Nephron progenitor cell (in vitro differentiated cells): ENCODE results near the gene NEUROD1.

Experiments used
- DNase-seq: peaks from one replicate; pipeline ENCODE4 v3.0.0; 2021
- H3K27ac Mint-ChIP-seq: 2 replicates; pipeline ENCODE4 v1.8.0; 2021; ENCODE audit warnings: mild to moderate bottlenecking, moderate library complexity, mixed read lengths
- H3K27me3 Mint-ChIP-seq: 2 replicates; pipeline ENCODE4 v1.8.0; 2021; ENCODE audit warnings: mild to moderate bottlenecking, low read depth, mixed read lengths; ENCODE audit not compliant: poor library complexity
- H3K36me3 Mint-ChIP-seq: 2 replicates; pipeline ENCODE4 v1.8.0; 2021; ENCODE audit warnings: low read depth, mixed read lengths
- H3K4me1 Mint-ChIP-seq: 2 replicates; pipeline ENCODE4 v1.8.0; 2021; ENCODE audit warnings: mixed read lengths
- H3K4me3 Mint-ChIP-seq: 2 replicates; pipeline ENCODE4 v1.8.0; 2021; ENCODE audit warnings: mild to moderate bottlenecking, moderate library complexity, mixed read lengths
- H3K9me3 Mint-ChIP-seq: 2 replicates; pipeline ENCODE4 v1.8.0; 2021; ENCODE audit warnings: mild to moderate bottlenecking, moderate library complexity, mixed read lengths
- TF ChIP-seq, protein P1 (sequence below): fragments of 200-600 bp; sonication (generic); IDR thresholded peaks from 2 replicates; pipeline ENCODE4 v1.5.0; 2021; ENCODE audit warnings: antibody characterized with exemption

The NEUROD1 gene

DNA sequence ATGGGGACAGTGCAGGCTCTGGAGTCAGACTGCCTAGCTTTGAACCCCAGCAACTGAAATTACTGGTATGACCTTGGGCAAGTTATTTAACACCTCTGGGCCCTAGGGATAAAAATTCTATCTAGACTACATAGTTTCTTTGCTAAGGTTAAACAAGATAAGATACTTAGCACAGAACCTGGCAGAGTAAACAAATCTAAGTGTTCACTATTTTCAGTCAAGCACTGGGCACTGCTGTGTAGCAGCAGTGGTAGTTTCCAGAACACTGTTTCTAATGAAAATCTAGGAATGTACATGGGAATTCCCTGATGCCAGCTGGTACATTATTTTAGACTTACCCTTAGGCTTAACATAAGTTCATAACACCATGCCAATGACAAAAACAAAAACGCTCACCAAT lies 40.6 kb downstream of the NEUROD1 start:
- DNase-seq: no peak
- peaks cover 11% of the 10 kb centered on the region for H3K27me3 Mint-ChIP-seq
- H3K36me3 Mint-ChIP-seq: no peaks in the 10 kb centered on the region
- no peaks in the 10 kb centered on the region for H3K9me3 Mint-ChIP-seq
- no peaks in the 10 kb centered on the region for H3K4me1 Mint-ChIP-seq
- H3K27ac Mint-ChIP-seq: no peak overlapping the region
- TF ChIP-seq, protein P1, sequence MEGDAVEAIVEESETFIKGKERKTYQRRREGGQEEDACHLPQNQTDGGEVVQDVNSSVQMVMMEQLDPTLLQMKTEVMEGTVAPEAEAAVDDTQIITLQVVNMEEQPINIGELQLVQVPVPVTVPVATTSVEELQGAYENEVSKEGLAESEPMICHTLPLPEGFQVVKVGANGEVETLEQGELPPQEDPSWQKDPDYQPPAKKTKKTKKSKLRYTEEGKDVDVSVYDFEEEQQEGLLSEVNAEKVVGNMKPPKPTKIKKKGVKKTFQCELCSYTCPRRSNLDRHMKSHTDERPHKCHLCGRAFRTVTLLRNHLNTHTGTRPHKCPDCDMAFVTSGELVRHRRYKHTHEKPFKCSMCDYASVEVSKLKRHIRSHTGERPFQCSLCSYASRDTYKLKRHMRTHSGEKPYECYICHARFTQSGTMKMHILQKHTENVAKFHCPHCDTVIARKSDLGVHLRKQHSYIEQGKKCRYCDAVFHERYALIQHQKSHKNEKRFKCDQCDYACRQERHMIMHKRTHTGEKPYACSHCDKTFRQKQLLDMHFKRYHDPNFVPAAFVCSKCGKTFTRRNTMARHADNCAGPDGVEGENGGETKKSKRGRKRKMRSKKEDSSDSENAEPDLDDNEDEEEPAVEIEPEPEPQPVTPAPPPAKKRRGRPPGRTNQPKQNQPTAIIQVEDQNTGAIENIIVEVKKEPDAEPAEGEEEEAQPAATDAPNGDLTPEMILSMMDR: no peak
- no peak overlapping the region for H3K4me3 Mint-ChIP-seq

DNA sequence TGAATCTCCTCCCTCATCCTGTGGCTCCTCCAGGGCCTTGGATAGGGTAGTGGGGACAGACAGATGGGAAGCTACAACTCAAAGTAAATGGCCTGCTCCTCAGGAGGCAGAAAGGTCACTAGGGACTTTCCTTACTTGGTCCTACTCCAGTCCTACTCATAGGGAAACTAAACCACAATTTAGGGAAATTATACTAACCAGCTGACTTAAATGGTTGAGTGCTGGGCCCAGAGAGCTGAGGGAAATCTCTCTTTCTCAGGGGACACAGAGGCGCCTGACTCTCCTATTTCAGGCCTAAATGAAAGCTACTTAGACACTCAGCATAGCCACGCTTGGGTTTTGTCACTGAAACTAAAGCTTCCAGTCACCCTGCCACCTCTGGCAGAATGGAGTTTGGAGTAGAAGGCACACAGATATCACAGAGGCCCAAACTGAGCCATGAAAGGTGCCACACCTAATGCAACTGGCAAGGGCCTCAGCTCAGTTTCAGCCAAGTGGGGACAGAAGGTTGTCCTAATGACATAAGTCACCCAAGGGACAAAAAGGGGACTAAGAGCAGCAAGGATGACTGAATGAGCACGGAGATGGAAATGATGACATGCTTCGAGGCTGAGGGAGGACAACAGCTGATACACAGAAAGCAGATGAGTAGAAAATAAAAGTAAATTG lies 47.5 kb downstream of the NEUROD1 start:
- no peaks in the 10 kb centered on the region for H3K36me3 Mint-ChIP-seq
- peaks cover 8% of the 10 kb centered on the region for H3K27me3 Mint-ChIP-seq
- H3K27ac Mint-ChIP-seq: no peak overlapping the region
- no peaks in the 10 kb centered on the region for H3K4me1 Mint-ChIP-seq
- no peak overlapping the region for H3K4me3 Mint-ChIP-seq
- TF ChIP-seq, protein P1: no peak
- no peaks in the 10 kb centered on the region for H3K9me3 Mint-ChIP-seq
- no peak for DNase-seq

DNA sequence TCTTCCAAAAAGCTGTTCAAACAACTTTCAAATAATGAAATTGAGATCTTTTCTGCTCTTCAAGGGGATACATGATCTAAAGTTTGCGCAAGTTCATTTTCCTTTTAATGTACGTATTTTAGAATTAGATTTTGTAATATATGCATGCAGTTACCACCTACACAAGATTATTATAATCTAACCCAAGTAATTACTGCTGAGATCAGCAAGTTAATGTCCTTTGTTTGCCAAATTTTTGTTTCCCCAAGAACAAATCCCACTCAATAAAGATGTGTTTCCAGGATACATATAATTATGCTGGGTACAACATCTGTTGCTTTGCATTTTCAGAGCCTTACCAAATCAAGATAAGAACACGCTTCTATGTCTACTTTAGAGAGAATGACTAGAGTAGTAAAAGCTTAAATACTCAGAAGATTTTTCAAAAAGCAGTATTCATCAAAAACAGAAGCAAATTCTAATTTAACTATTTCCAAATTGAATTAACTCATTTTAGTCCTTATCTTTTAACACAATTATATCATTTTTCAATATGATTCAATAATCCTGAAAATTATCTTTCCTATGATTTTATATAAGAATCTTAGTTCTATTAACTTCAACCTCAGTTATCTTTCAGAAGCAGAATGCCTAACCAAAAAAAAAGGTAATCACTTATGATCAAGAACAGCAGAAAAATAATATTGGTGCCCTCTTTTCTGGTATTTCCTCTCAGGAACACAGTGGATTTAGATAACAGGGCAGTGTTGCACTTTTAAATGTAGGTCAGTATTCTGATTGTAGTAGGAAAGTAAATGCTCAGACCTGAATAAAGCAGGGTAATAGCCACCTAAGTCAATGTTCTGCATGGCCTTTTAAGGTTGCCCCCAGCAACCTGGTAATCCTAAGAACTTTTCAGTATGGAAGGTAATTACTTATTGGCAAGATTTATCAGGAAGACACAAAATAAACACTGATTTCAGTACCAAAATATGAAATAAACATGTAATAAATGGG lies 51.4 kb downstream of the NEUROD1 start:
- Mint-ChIP-seq H3K27me3 (peaks cover 2% of the 10 kb centered on the region), H3K9me3 (no peaks in the 10 kb centered on the region)
- TF ChIP-seq, protein P1: no peak

DNA sequence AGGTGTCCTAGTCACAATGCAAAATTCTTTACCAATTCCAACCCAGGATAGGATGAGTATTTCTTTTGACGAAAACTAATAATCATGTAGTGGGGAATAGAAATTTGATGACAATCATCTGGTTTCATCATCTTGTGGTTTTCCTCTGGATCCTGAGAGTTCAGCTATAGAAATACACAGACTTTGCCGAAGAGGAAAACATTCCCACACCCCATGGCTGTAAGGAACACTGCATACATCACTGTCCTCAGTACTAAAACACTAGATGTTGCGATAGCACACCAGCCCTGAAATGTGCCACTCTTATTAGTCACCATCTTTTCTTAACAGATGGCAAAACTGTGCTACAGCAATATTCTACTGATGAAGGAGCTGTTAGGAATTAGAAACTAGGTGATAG lies 52.8 kb downstream of the NEUROD1 start:
- H3K27me3 Mint-ChIP-seq: peaks cover 5% of the 10 kb centered on the region
- no peak for DNase-seq
- no peaks in the 10 kb centered on the region for H3K36me3 Mint-ChIP-seq
- no peaks in the 10 kb centered on the region for H3K9me3 Mint-ChIP-seq
- H3K27ac Mint-ChIP-seq: no peak overlapping the region
- no peak overlapping the region for H3K4me3 Mint-ChIP-seq
- no peaks in the 10 kb centered on the region for H3K4me1 Mint-ChIP-seq
- TF ChIP-seq, protein P1: no peak

More for the DNA sequence above, 51.4 kb downstream of the NEUROD1 start:
- no peak overlapping the region for H3K27ac Mint-ChIP-seq
- no peaks in the 10 kb centered on the region for H3K4me1 Mint-ChIP-seq
- DNase-seq: no peak
- H3K36me3 Mint-ChIP-seq: no peaks in the 10 kb centered on the region
- H3K4me3 Mint-ChIP-seq: no peak overlapping the region

DNA sequence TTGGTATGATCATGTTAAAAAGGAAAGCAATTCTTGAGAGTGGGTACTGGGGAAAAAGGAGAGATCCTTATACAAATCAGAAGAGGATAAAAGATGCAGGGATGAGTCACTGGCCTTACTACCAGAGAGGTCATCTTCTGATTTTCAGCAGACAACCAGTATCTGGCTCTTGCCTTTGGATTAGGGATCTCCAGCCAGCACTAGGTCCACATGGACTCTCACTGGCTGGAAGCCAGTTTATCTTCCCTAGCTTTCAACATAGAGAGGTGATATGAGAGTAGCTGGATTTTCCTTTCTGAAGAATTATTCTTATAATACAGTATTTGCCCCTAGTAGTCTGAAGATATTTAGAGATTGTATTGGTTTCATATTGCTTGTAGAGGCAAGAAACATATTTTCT lies 53.6 kb downstream of the NEUROD1 start:
- Mint-ChIP-seq H3K27ac (no peak overlapping the region), H3K36me3 (no peaks in the 10 kb centered on the region), H3K4me1 (no peaks in the 10 kb centered on the region), H3K27me3 (peaks cover 5% of the 10 kb centered on the region), H3K4me3 (no peak overlapping the region), H3K9me3 (no peaks in the 10 kb centered on the region)
- TF ChIP-seq, protein P1: no peak
- DNase-seq: no peak
